GM12878 (cell line): ENCODE data around the gene DSC2. TPM values are rescaled to one million over a fixed set of nuclear protein-coding genes. Genes with fewer than 3 reads are reported as not detected.

ENCODE experiments used
- ATAC-seq: fragments of 200-7000 bp; cut with Tn5 transposase; 3 replicates; pipeline ENCODE4 v1.9.1; 2020; ENCODE audit warnings: mild to moderate bottlenecking, moderate library complexity
- BruUV-seq: library from RNA; stranded (reverse); fragments of 400-500 nt; replicated peaks from 2 replicates; lab custom pipeline; 2021; lab: Mats Ljungman, UMichigan
- CTCF ChIA-PET: fragments of 300-600 bp; sonication (Branson Sonifier 250); formaldehyde crosslinking; extraction: SDS; loops from one replicate; lab custom pipeline; 2021; ENCODE audit warnings: inconsistent platforms; lab: Yijun Ruan, JAX
- POLR2A ChIA-PET: fragments of 350-600 bp; formaldehyde crosslinking; extraction: SDS; loops from one replicate; lab custom pipeline; 2021; ENCODE audit warnings: inconsistent platforms; lab: Charles Lee
- RAD21 ChIA-PET: fragments of 300-600 bp; sonication (Branson Sonifier 250); formaldehyde crosslinking; loops from one replicate; lab custom pipeline; 2023; ENCODE audit warnings: antibody characterized with exemption; ENCODE audit not compliant: unreplicated experiment; lab: Charles Lee
- SMC1A ChIA-PET: fragments of 300-600 bp; sonication (Branson Sonifier 250); formaldehyde crosslinking; loops from one replicate; lab custom pipeline; 2023; ENCODE audit not compliant: unreplicated experiment, uncharacterized antibody; lab: Charles Lee
- DNase-seq: peaks from one replicate; pipeline ENCODE4 v3.0.0-alpha.2; 2011; ENCODE audit warnings: low read depth, low spot score
- FAIRE-seq: peaks from 3 replicates; lab custom pipeline; 2011; peaks lifted over from hg19 to GRCh38; lab: Jason Lieb, UNC
- H2AFZ ChIP-seq: 2 replicates; pipeline ENCODE4 v1.6.0; 2011; ENCODE audit warnings: low read depth, low read length, control low read depth; ENCODE audit not compliant: control insufficient read depth
- H3K27ac ChIP-seq: 2 replicates; pipeline ENCODE4 v1.5.1; 2011; ENCODE audit warnings: control low read depth; ENCODE audit not compliant: control insufficient read depth, insufficient read depth
- H3K27me3 ChIP-seq, 2 experiments: replicated peaks in 1 of 2; 2 replicates each; pipeline versions ENCODE4 v1.6.0 to v1.6.1; 2011; ENCODE audit warnings: low read length in 1 of 2; ENCODE audit not compliant: control insufficient read depth in 2 of 2, insufficient read depth in 2 of 2
- H3K36me3 ChIP-seq, 2 experiments: 2 replicates each; pipeline ENCODE4 v1.5.1; 2011; ENCODE audit warnings: low read length in 1 of 2; ENCODE audit not compliant: control insufficient read depth in 2 of 2, insufficient read depth in 2 of 2
- H3K4me1 ChIP-seq: 2 replicates; pipeline ENCODE4 v1.6.1; 2011; ENCODE audit warnings: mild to moderate bottlenecking, low read length, moderate library complexity, mixed read lengths; ENCODE audit not compliant: control insufficient read depth, insufficient read depth
- H3K4me2 ChIP-seq: 2 replicates; pipeline ENCODE4 v1.6.0; 2011; ENCODE audit warnings: control low read depth; ENCODE audit not compliant: control insufficient read depth, insufficient read depth
- H3K4me3 ChIP-seq: fragments of 200-600 bp; sonication (generic); 2 replicates; pipeline ENCODE4 v1.5.1; 2016
- H3K79me2 ChIP-seq: 2 replicates; pipeline ENCODE4 v1.6.0; 2011; ENCODE audit warnings: low read length; ENCODE audit not compliant: control insufficient read depth, insufficient read depth
- H3K9ac ChIP-seq: 2 replicates; pipeline ENCODE4 v1.8.0; 2011; ENCODE audit warnings: low read length, control low read depth, mixed read lengths; ENCODE audit not compliant: control insufficient read depth, insufficient read depth
- H3K9me3 ChIP-seq: replicated peaks from 3 replicates; pipeline ENCODE4 v1.5.1; 2011; ENCODE audit warnings: mild to moderate bottlenecking, low read length; ENCODE audit not compliant: control insufficient read depth, insufficient read depth
- H4K20me1 ChIP-seq: 2 replicates; pipeline ENCODE4 v1.6.0; 2011; ENCODE audit not compliant: control insufficient read depth, insufficient read depth
- RELA ChIP-seq: fragments of 450-650 bp; IDR thresholded peaks from 2 replicates; pipeline ENCODE4 v1.8.0; 2014; ENCODE audit warnings: borderline replicate concordance; ENCODE audit not compliant: partially characterized antibody
- WRNIP1 ChIP-seq: IDR thresholded peaks from 2 replicates; pipeline ENCODE4 v1.6.1; 2011; ENCODE audit warnings: low read depth, low read length, improper control_type of control experiment, borderline replicate concordance
- WGBS: methylation state at CpG from one replicate; pipeline ENCODE4 v1.1.6; 2016; ENCODE audit warnings: low lambda C conversion rate; ENCODE audit not compliant: insufficient replicate concordance, insufficient coverage; ENCODE audit errors: missing lambda C conversion rate; 5-methylcytosine and 5-hydroxymethylcytosine counted together
- in situ Hi-C: fragments of 300-500 bp; cut with MboI; formaldehyde crosslinking; loops from 9 replicates; pipeline ENCODE4 v1.14.3; 2018; ENCODE audit warnings: mixed read lengths
- intact Hi-C: fragments of 100-400 bp; cut with micrococcal nuclease; formaldehyde crosslinking; loops from one replicate; pipeline ENCODE4 v1.14.2; 2022; ENCODE audit not compliant: unreplicated experiment
- polyA plus RNA-seq, 11 experiments: library from polyadenylated mRNA; depleted of rRNA in 4 of 11; unstranded in 6 of 11; stranded (reverse) in 5 of 11; fragments of >200 nt; fragmentation: Nextera tagmentation in 4 of 11; fragmentation: Illumina TruSeq in 1 of 11; extraction: Ambion mirVana in 4 of 11; extraction: Trizol in 1 of 11; gene quantifications; 1 replicate in 1 of 11; 2 replicates in 10 of 11; pipeline versions ENCODE4 v1.2.1 to v1.2.3, GENCODE V29; 2011 to 2016; ENCODE audit warnings: inconsistent platforms in 2 of 11, missing spikeins in 2 of 11, low read depth in 1 of 11
- total RNA-seq, 4 experiments: library from RNA; depleted of rRNA in 3 of 4; stranded (reverse); fragments of >200 nt in 3 of 4; fragmentation: Illumina TruSeq in 1 of 4; extraction: Trizol in 1 of 4; gene quantifications; 2 replicates each; pipeline versions ENCODE4 v1.2.1 to v1.2.3, GENCODE V29; 2013 to 2021
- TF ChIP-seq, protein P1 (sequence below): fragments of 450-650 bp; IDR thresholded peaks from 2 replicates; pipeline ENCODE4 v1.6.1; 2017; ENCODE audit warnings: mild to moderate bottlenecking, moderate library complexity
- TF ChIP-seq, protein P2 (sequence below): IDR thresholded peaks from 2 replicates; pipeline ENCODE4 v1.6.1; 2011; ENCODE audit warnings: mild to moderate bottlenecking, low read depth, low read length, moderate library complexity; ENCODE audit not compliant: insufficient replicate concordance
- TF ChIP-seq, protein P3 (sequence below): IDR thresholded peaks from 2 replicates; pipeline ENCODE4 v1.6.1; 2012; ENCODE audit warnings: low read depth, low read length, improper control_type of control experiment
- TF ChIP-seq, protein P4 (sequence below): fragments of 450-650 bp; conservative IDR thresholded peaks from 2 replicates; pipeline ENCODE4 v1.6.1; 2017; ENCODE audit warnings: mild to moderate bottlenecking, moderate library complexity
- TF ChIP-seq, protein P5 (sequence below): fragments of 450-650 bp; IDR thresholded peaks from 2 replicates; pipeline ENCODE4 v1.6.1; 2016; ENCODE audit warnings: mild to moderate bottlenecking, moderate library complexity, borderline replicate concordance

The DSC2 gene
- total and polyA plus RNA-seq, 10 of the 15 experiments (the other 5 are each of a cell fraction or from before 2014, with no cell fraction given), result 1.2 to 4.9 (median 3.0) TPM; not detected in 1

DNA sequence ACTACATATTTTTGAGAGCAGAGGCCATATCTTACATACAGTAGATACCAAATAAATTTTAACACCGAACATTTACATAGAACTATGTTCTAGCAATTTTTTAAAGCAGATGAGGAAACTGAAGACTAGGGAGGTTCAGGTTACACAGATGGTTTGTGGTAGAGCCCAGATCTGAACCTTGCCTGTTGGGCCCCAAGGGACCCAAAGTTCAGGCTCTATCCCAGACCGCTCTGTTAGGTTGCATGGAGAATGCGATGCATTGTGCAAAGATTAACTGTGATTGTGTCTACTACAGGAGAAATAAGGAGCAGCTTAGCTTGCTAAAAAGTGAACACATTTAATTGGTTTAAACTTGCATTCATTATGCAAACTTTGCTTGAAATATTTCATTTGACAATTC lies 43.3 kb downstream of the DSC2 start (continued):
- TF ChIP-seq, protein P1, sequence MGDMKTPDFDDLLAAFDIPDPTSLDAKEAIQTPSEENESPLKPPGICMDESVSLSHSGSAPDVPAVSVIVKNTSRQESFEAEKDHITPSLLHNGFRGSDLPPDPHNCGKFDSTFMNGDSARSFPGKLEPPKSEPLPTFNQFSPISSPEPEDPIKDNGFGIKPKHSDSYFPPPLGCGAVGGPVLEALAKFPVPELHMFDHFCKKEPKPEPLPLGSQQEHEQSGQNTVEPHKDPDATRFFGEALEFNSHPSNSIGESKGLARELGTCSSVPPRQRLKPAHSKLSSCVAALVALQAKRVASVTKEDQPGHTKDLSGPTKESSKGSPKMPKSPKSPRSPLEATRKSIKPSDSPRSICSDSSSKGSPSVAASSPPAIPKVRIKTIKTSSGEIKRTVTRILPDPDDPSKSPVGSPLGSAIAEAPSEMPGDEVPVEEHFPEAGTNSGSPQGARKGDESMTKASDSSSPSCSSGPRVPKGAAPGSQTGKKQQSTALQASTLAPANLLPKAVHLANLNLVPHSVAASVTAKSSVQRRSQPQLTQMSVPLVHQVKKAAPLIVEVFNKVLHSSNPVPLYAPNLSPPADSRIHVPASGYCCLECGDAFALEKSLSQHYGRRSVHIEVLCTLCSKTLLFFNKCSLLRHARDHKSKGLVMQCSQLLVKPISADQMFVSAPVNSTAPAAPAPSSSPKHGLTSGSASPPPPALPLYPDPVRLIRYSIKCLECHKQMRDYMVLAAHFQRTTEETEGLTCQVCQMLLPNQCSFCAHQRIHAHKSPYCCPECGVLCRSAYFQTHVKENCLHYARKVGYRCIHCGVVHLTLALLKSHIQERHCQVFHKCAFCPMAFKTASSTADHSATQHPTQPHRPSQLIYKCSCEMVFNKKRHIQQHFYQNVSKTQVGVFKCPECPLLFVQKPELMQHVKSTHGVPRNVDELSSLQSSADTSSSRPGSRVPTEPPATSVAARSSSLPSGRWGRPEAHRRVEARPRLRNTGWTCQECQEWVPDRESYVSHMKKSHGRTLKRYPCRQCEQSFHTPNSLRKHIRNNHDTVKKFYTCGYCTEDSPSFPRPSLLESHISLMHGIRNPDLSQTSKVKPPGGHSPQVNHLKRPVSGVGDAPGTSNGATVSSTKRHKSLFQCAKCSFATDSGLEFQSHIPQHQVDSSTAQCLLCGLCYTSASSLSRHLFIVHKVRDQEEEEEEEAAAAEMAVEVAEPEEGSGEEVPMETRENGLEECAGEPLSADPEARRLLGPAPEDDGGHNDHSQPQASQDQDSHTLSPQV, result no peak
- TF ChIP-seq, protein P2, sequence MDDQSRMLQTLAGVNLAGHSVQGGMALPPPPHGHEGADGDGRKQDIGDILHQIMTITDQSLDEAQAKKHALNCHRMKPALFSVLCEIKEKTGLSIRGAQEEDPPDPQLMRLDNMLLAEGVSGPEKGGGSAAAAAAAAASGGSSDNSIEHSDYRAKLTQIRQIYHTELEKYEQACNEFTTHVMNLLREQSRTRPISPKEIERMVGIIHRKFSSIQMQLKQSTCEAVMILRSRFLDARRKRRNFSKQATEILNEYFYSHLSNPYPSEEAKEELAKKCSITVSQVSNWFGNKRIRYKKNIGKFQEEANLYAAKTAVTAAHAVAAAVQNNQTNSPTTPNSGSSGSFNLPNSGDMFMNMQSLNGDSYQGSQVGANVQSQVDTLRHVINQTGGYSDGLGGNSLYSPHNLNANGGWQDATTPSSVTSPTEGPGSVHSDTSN, result no peak
- no peak for TF ChIP-seq WRNIP1

DNA sequence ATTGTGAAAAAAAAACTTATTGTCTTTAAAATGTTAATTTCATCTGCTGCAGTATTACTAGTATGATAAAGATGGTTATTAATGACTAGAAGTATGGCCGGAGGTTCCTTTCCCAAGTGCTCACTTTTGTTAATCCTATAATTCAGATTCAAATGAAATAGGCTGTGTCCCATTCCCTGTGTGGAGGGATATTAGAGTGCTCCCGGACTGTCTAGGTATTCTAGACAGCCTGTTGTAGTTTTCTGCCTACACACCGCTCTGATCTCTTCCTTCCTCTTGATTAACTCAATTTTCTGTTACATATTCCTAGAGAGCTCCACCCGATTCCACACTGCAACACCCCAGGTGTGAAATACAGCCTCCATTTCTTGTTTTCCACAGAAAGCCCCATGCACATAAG lies 44.3 kb downstream of the DSC2 start:
- Histone ChIP-seq H3K4me1 (no peaks in the 10 kb centered on the region), H3K27ac (no peak overlapping the region), H3K27me3 (no peaks in the 10 kb centered on the region), H3K4me3 (no peak overlapping the region), H2AFZ (no peak overlapping the region), H3K9me3 (peaks cover 1% of the 10 kb centered on the region; the same call in 1 of the 3 replicates), H3K9ac (no peak overlapping the region), H3K79me2 (no peaks in the 10 kb centered on the region), H3K4me2 (no peak overlapping the region), H3K36me3 (no peaks in the 10 kb centered on the region), H4K20me1 (no peaks in the 10 kb centered on the region)
- ChIA-PET SMC1A (no interaction called here), RAD21 (no interaction called here), CTCF (no interaction called here), POLR2A (no interaction called here)
- WGBS, result 2% methylated on average over 4 of the region's 4 CpGs
- intact Hi-C loops, result no loop called here
- ATAC-seq, result no peak
- in situ Hi-C loops, result no loop called here
- no peak for FAIRE-seq
- no TSS peak for BruUV-seq
- no peak for DNase-seq
- TF ChIP-seq, protein P3, sequence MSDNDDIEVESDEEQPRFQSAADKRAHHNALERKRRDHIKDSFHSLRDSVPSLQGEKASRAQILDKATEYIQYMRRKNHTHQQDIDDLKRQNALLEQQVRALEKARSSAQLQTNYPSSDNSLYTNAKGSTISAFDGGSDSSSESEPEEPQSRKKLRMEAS, result no peak
- TF ChIP-seq, protein P4, sequence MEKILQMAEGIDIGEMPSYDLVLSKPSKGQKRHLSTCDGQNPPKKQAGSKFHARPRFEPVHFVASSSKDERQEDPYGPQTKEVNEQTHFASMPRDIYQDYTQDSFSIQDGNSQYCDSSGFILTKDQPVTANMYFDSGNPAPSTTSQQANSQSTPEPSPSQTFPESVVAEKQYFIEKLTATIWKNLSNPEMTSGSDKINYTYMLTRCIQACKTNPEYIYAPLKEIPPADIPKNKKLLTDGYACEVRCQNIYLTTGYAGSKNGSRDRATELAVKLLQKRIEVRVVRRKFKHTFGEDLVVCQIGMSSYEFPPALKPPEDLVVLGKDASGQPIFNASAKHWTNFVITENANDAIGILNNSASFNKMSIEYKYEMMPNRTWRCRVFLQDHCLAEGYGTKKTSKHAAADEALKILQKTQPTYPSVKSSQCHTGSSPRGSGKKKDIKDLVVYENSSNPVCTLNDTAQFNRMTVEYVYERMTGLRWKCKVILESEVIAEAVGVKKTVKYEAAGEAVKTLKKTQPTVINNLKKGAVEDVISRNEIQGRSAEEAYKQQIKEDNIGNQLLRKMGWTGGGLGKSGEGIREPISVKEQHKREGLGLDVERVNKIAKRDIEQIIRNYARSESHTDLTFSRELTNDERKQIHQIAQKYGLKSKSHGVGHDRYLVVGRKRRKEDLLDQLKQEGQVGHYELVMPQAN, result no peak
- TF ChIP-seq, protein P5, sequence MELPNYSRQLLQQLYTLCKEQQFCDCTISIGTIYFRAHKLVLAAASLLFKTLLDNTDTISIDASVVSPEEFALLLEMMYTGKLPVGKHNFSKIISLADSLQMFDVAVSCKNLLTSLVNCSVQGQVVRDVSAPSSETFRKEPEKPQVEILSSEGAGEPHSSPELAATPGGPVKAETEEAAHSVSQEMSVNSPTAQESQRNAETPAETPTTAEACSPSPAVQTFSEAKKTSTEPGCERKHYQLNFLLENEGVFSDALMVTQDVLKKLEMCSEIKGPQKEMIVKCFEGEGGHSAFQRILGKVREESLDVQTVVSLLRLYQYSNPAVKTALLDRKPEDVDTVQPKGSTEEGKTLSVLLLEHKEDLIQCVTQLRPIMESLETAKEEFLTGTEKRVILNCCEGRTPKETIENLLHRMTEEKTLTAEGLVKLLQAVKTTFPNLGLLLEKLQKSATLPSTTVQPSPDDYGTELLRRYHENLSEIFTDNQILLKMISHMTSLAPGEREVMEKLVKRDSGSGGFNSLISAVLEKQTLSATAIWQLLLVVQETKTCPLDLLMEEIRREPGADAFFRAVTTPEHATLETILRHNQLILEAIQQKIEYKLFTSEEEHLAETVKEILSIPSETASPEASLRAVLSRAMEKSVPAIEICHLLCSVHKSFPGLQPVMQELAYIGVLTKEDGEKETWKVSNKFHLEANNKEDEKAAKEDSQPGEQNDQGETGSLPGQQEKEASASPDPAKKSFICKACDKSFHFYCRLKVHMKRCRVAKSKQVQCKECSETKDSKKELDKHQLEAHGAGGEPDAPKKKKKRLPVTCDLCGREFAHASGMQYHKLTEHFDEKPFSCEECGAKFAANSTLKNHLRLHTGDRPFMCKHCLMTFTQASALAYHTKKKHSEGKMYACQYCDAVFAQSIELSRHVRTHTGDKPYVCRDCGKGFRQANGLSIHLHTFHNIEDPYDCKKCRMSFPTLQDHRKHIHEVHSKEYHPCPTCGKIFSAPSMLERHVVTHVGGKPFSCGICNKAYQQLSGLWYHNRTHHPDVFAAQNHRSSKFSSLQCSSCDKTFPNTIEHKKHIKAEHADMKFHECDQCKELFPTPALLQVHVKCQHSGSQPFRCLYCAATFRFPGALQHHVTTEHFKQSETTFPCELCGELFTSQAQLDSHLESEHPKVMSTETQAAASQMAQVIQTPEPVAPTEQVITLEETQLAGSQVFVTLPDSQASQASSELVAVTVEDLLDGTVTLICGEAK, result no peak
- no peak for TF ChIP-seq RELA
